Hepatocyte (in vitro differentiated cells): Measurements from ENCODE around the gene BSDC1. TPM values are rescaled to one million over a fixed set of nuclear protein-coding genes. Genes with fewer than 3 reads are reported as not detected.

Experiments
- DNase-seq: peaks from one replicate; pipeline ENCODE4 v3.0.0-alpha.2; 2016; ENCODE audit warnings: low spot score
- H2AFZ ChIP-seq: fragments of 200-600 bp; sonication (generic); 2 replicates; pipeline ENCODE4 v1.6.0; 2016; ENCODE audit warnings: antibody characterized with exemption, mild to moderate bottlenecking
- H3K27ac ChIP-seq: fragments of 200-600 bp; sonication (generic); 2 replicates; pipeline ENCODE4 v1.5.1; 2016; ENCODE audit warnings: mild to moderate bottlenecking
- H3K27me3 ChIP-seq: fragments of 200-600 bp; sonication (generic); 2 replicates; pipeline ENCODE4 v1.6.1; 2016
- H3K36me3 ChIP-seq: fragments of 200-600 bp; sonication (generic); replicated peaks from 2 replicates; pipeline ENCODE4 v1.5.1; 2016; ENCODE audit warnings: low read depth; ENCODE audit not compliant: insufficient read depth
- H3K4me1 ChIP-seq: fragments of 200-600 bp; sonication (generic); 2 replicates; pipeline ENCODE4 v1.5.1; 2016; ENCODE audit warnings: mild to moderate bottlenecking, moderate library complexity; ENCODE audit not compliant: insufficient read depth
- H3K4me2 ChIP-seq: fragments of 200-600 bp; sonication (generic); 2 replicates; pipeline ENCODE4 v1.6.0; 2016
- H3K4me3 ChIP-seq: fragments of 200-600 bp; sonication (generic); 2 replicates; pipeline ENCODE4 v1.5.1; 2016; ENCODE audit warnings: mild to moderate bottlenecking
- H3K79me2 ChIP-seq: fragments of 200-600 bp; sonication (generic); 2 replicates; pipeline ENCODE4 v1.6.0; 2017; ENCODE audit warnings: mild to moderate bottlenecking
- H3K9me2 ChIP-seq: fragments of 200-600 bp; sonication (generic); replicated peaks from 2 replicates; pipeline ENCODE4 v1.6.0; 2017; ENCODE audit warnings: mild to moderate bottlenecking; ENCODE audit not compliant: insufficient read depth
- H3K9me3 ChIP-seq: fragments of 200-600 bp; sonication (generic); 2 replicates; pipeline ENCODE4 v1.5.1; 2016; ENCODE audit warnings: low read depth, mild to moderate bottlenecking
- H4K20me1 ChIP-seq: fragments of 200-600 bp; sonication (generic); 2 replicates; pipeline ENCODE4 v1.6.0; 2016; ENCODE audit warnings: mild to moderate bottlenecking; ENCODE audit not compliant: insufficient read depth, poor library complexity, severe bottlenecking
- CTCF ChIP-seq: fragments of 200-600 bp; sonication (generic); IDR thresholded peaks from 2 replicates; pipeline ENCODE4 v1.5.1; 2016; ENCODE audit warnings: antibody characterized with exemption, mild to moderate bottlenecking; ENCODE audit not compliant: poor library complexity
- EZH2 ChIP-seq: fragments of 200-600 bp; sonication (generic); IDR thresholded peaks from 2 replicates; pipeline ENCODE4 v1.6.1; 2016; ENCODE audit warnings: antibody characterized with exemption, mild to moderate bottlenecking, borderline replicate concordance
- EZH2phosphoT487 ChIP-seq: fragments of 200-600 bp; sonication (generic); IDR thresholded peaks from one replicate; pipeline ENCODE4 v1.6.1; 2018; ENCODE audit warnings: antibody characterized with exemption, mild to moderate bottlenecking, low read depth, moderate library complexity; ENCODE audit not compliant: unreplicated experiment, severe bottlenecking
- WGBS: methylation state at CpG from one replicate; pipeline ENCODE4 v1.1.6; 2016; ENCODE audit warnings: low lambda C conversion rate; ENCODE audit errors: missing lambda C conversion rate; 5-methylcytosine and 5-hydroxymethylcytosine counted together
- polyA plus RNA-seq: library from polyadenylated mRNA; unstranded; fragments of >200 nt; fragmentation: Nextera tagmentation; extraction: Ambion mirVana; gene quantifications from 2 replicates; pipeline ENCODE4 v1.2.1, GENCODE V29; 2016
- total RNA-seq: library from RNA; depleted of rRNA; stranded (reverse); fragments of >200 nt; gene quantifications from 2 replicates; pipeline ENCODE4 v1.2.3, GENCODE V29; 2014

The BSDC1 gene
- total and polyA plus RNA-seq, 2 experiments from 2014 or later: 56.2 to 80.5 TPM

GRCh38 chr1:32332290-32333079, 61.8 kb downstream of the BSDC1 start:
- no peaks in the 10 kb centered on the region for H3K9me2 ChIP-seq
- no peak for DNase-seq
- H3K4me2 ChIP-seq: peak overlapping the region; percentile 94
- peaks cover 34% of the 10 kb centered on the region for H3K79me2 ChIP-seq
- H3K27me3 ChIP-seq: no peaks in the 10 kb centered on the region
- no peak overlapping the region for H2AFZ ChIP-seq
- TF ChIP-seq EZH2phosphoT487: no peak
- 90% methylated on average over 3 of the region's 3 CpGs for WGBS
- H3K4me1 ChIP-seq: peaks cover 8% of the 10 kb centered on the region
- peak overlapping the region; percentile 70 for H3K27ac ChIP-seq
- H3K9me3 ChIP-seq: no peaks in the 10 kb centered on the region
- H4K20me1 ChIP-seq: peaks cover 18% of the 10 kb centered on the region
- H3K36me3 ChIP-seq: no peaks in the 10 kb centered on the region
- H3K4me3 ChIP-seq: no peak overlapping the region

DNA sequence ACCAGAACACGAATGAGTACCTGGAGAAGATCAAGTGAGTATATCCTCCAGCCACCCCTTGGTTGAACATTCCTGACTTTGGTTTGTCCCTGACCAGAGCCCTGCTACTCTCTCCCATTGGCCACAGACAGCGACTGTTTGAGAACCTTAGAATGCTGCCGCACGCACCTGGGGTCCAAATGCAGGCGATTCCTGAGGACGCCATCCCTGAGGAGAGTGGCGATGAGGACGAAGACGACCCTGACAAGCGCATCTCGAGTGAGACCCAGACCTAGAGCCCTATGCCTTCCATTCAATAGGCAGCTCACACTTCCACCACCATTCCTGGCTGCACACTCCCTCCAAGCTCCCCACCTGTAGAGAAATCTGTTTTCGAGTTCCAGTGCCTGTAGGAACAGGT, 62.7 kb downstream of the BSDC1 start:
- 90% methylated on average over 12 of the region's 12 CpGs for WGBS
- Histone ChIP-seq H3K27ac (peak overlapping the region; percentile 70), H3K36me3 (no peaks in the 10 kb centered on the region), H3K4me3 (no peak overlapping the region), H3K79me2 (peaks cover 34% of the 10 kb centered on the region), H3K27me3 (no peaks in the 10 kb centered on the region), H2AFZ (no peak overlapping the region), H3K9me2 (no peaks in the 10 kb centered on the region), H3K9me3 (no peaks in the 10 kb centered on the region), H3K4me1 (peaks cover 8% of the 10 kb centered on the region), H3K4me2 (no peak overlapping the region), H4K20me1 (peaks cover 18% of the 10 kb centered on the region)
- no peak for TF ChIP-seq EZH2
- TF ChIP-seq CTCF: no peak
- TF ChIP-seq EZH2phosphoT487: no peak
- no peak for DNase-seq

- Histone ChIP-seq H2AFZ (no peak overlapping the region), H4K20me1 (peaks cover 18% of the 10 kb centered on the region), H3K27me3 (no peaks in the 10 kb centered on the region), H3K9me3 (no peaks in the 10 kb centered on the region), H3K79me2 (peaks cover 31% of the 10 kb centered on the region), H3K27ac (no peak overlapping the region), H3K4me1 (peaks cover 8% of the 10 kb centered on the region), H3K36me3 (no peaks in the 10 kb centered on the region), H3K9me2 (no peaks in the 10 kb centered on the region), H3K4me2 (no peak overlapping the region), H3K4me3 (no peak overlapping the region)
- TF ChIP-seq EZH2 (no peak), EZH2phosphoT487 (no peak), CTCF (no peak)
- WGBS: 91% methylated on average over 12 of the region's 12 CpGs
- DNase-seq: no peak
These were observed 63.6 kb downstream of the BSDC1 start for GRCh38 chr1:32330558-32331151.

GRCh38 chr1:32329931-32330466, 64.2 kb downstream of the BSDC1 start:
- Histone ChIP-seq H3K36me3 (no peaks in the 10 kb centered on the region), H3K4me2 (no peak overlapping the region), H2AFZ (no peak overlapping the region), H3K4me3 (no peak overlapping the region), H3K4me1 (peaks cover 8% of the 10 kb centered on the region), H3K27me3 (no peaks in the 10 kb centered on the region), H3K27ac (no peak overlapping the region), H3K9me3 (no peaks in the 10 kb centered on the region), H3K9me2 (no peaks in the 10 kb centered on the region), H3K79me2 (peaks cover 24% of the 10 kb centered on the region), H4K20me1 (peaks cover 18% of the 10 kb centered on the region)
- DNase-seq: no peak
- 96% methylated on average over 4 of the region's 4 CpGs for WGBS
- no peak for TF ChIP-seq EZH2
- TF ChIP-seq CTCF: no peak
- no peak for TF ChIP-seq EZH2phosphoT487
